Stomach (tissue), 9 donors: Measurements from ENCODE around the gene RGS3. TPM values are rescaled to one million over a fixed set of nuclear protein-coding genes. Genes with fewer than 3 reads are reported as not detected.

Experiments used
- DNase-seq, 2 donors: peaks; one replicate each; pipeline versions ENCODE4 v3.0.0 to v3.0.0-alpha.2; 2013 to 2019
- H3K27ac ChIP-seq, 5 donors: fragments of 200-600 bp in 4 of 5; sonication (generic) in 4 of 5; one replicate each; pipeline ENCODE4 v1.5.1; 2013 to 2019; ENCODE audit warnings: mild to moderate bottlenecking in 1 of 5, moderate library complexity in 1 of 5
- H3K27me3 ChIP-seq, 3 donors: fragments of 200-600 bp; sonication (generic); one replicate each; pipeline ENCODE4 v1.5.1; 2017 to 2019; ENCODE audit warnings: mixed run types in 1 of 3
- H3K36me3 ChIP-seq, 4 donors: fragments of 200-600 bp; sonication (generic); 1 replicate in 3 of 4; 2 replicates in 1 of 4; pipeline ENCODE4 v1.5.1; 2016 to 2019
- H3K4me1 ChIP-seq, 4 donors: fragments of 200-600 bp; sonication (generic); one replicate each; pipeline ENCODE4 v1.5.1; 2016 to 2019
- H3K4me3 ChIP-seq, 4 donors: fragments of 200-600 bp; sonication (generic) in 3 of 4; one replicate each; pipeline ENCODE4 v1.5.1; 2016 to 2019; ENCODE audit warnings: mild to moderate bottlenecking in 1 of 4
- H3K9me3 ChIP-seq, 4 donors: fragments of 200-600 bp; sonication (generic); one replicate each; pipeline ENCODE4 v1.5.1; 2016 to 2019
- EP300 ChIP-seq: sonication (generic); formaldehyde crosslinking; IDR thresholded peaks from one replicate; pipeline ENCODE4 v1.6.1; 2017; ENCODE audit warnings: antibody characterized with exemption
- POLR2A ChIP-seq, 4 donors: fragments of 450-650 bp; IDR thresholded peaks; one replicate each; pipeline ENCODE4 v1.6.1; 2016; ENCODE audit warnings: antibody characterized with exemption in 4 of 4, control low read depth in 2 of 4, mild to moderate bottlenecking in 1 of 4, moderate library complexity in 1 of 4
- POLR2AphosphoS5 ChIP-seq, 3 donors: sonication (generic); formaldehyde crosslinking; IDR thresholded peaks; one replicate each; pipeline ENCODE4 v1.6.1; 2016; ENCODE audit warnings: antibody characterized with exemption in 3 of 3
- WGBS, 5 donors: extraction: QIAGEN DNeasy Blood & Tissue Kit in 3 of 5; methylation state at CpG; one replicate each; pipeline versions ENCODE4 v1.1.5 to v1.1.7; 2013 to 2018; 5-methylcytosine and 5-hydroxymethylcytosine counted together
- intact Hi-C: fragments of 100-400 bp; cut with DNase I; formaldehyde crosslinking; loops from one replicate; pipeline ENCODE4 v1.15.1; 2023; ENCODE audit warnings: low total_unique reads
- polyA plus RNA-seq, 3 donors: library from polyadenylated mRNA; stranded (reverse); fragments of 200-250 nt; gene quantifications; one replicate each; pipeline ENCODE4 v1.2.3, GENCODE V29; 2013
- total RNA-seq, 5 donors: library from RNA; depleted of rRNA; stranded (reverse); fragments of >200 nt; gene quantifications; one replicate each; pipeline versions ENCODE4 v1.1.0 to v1.2.3, GENCODE V29; 2014 to 2016
- TF ChIP-seq, protein P1 (sequence below), 7 experiments: fragments of 450-650 bp in 4 of 7; fragments of 200-600 bp in 3 of 7; sonication (generic) in 3 of 7; IDR thresholded peaks; one replicate each; pipeline ENCODE4 v1.5.1; 2016 to 2019; ENCODE audit warnings: antibody characterized with exemption in 7 of 7, control low read depth in 2 of 7, mild to moderate bottlenecking in 1 of 7
- donor health status: healthy with polysubstance abuse.
- donor health status: Bipolar disorder and iron deficiency.
- donor health status: healthy.

Gene RGS3
- total and polyA plus RNA-seq, 8 donors = 26.6 to 71.4 (median 35.7) TPM

- Histone ChIP-seq H3K36me3 (peaks cover 16 to 40% (median 37%) of the 10 kb centered on the region in 4 donors), H3K4me3 (peak overlapping the region; percentile 15 to 31 (median 24)), H3K27me3 (no peaks in the 10 kb centered on the region), H3K27ac (peak overlapping the region; percentile 88 to 91 (median 91)), H3K4me1 (peaks cover 52 to 99% (median 63%) of the 10 kb centered on the region in 4 donors), H3K9me3 (no peaks in the 10 kb centered on the region)
- TF ChIP-seq EP300 (no peak), POLR2AphosphoS5 (IDR thresholded peaks at IDR 0.05) (peak; percentile 74 to 86 (median 78)), POLR2A (IDR thresholded peaks at IDR 0.05) (no peak)
- TF ChIP-seq, protein P1, sequence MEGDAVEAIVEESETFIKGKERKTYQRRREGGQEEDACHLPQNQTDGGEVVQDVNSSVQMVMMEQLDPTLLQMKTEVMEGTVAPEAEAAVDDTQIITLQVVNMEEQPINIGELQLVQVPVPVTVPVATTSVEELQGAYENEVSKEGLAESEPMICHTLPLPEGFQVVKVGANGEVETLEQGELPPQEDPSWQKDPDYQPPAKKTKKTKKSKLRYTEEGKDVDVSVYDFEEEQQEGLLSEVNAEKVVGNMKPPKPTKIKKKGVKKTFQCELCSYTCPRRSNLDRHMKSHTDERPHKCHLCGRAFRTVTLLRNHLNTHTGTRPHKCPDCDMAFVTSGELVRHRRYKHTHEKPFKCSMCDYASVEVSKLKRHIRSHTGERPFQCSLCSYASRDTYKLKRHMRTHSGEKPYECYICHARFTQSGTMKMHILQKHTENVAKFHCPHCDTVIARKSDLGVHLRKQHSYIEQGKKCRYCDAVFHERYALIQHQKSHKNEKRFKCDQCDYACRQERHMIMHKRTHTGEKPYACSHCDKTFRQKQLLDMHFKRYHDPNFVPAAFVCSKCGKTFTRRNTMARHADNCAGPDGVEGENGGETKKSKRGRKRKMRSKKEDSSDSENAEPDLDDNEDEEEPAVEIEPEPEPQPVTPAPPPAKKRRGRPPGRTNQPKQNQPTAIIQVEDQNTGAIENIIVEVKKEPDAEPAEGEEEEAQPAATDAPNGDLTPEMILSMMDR (IDR thresholded peaks at IDR 0.05) = peak in 4 of 7 experiments; percentile 26 to 53 (median 41)
- intact Hi-C loops = no loop called here
- DNase-seq = peak; percentile 84 to 92
- 25 to 32% (median 30%) methylated on average over 16 to 17 of the region's 17 CpGs for WGBS, 5 donors
Observed at GRCh38 chr9:113581865-113582697, 118.6 kb downstream of the RGS3 start.

GRCh38 chr9:113582698-113583200, 119.2 kb downstream of the RGS3 start:
- intact Hi-C loops = no loop called here
- Histone ChIP-seq H3K9me3 (no peaks in the 10 kb centered on the region), H3K27me3 (no peaks in the 10 kb centered on the region), H3K36me3 (peaks cover 16 to 40% (median 37%) of the 10 kb centered on the region in 4 donors), H3K27ac (peak overlapping the region in 4 of 5 donors; percentile 88 to 91 (median 91)), H3K4me1 (peaks cover 51 to 99% (median 62%) of the 10 kb centered on the region in 4 donors), H3K4me3 (peak overlapping the region in 1 of 4 donors; percentile 31)
- 53 to 76% (median 69%) methylated on average over 6 of the region's 6 CpGs for WGBS, 5 donors
- TF ChIP-seq, protein P1 (IDR thresholded peaks at IDR 0.05) = no peak
- TF ChIP-seq EP300 (no peak), POLR2AphosphoS5 (IDR thresholded peaks at IDR 0.05) (no peak), POLR2A (IDR thresholded peaks at IDR 0.05) (no peak)
- no peak for DNase-seq

DNA sequence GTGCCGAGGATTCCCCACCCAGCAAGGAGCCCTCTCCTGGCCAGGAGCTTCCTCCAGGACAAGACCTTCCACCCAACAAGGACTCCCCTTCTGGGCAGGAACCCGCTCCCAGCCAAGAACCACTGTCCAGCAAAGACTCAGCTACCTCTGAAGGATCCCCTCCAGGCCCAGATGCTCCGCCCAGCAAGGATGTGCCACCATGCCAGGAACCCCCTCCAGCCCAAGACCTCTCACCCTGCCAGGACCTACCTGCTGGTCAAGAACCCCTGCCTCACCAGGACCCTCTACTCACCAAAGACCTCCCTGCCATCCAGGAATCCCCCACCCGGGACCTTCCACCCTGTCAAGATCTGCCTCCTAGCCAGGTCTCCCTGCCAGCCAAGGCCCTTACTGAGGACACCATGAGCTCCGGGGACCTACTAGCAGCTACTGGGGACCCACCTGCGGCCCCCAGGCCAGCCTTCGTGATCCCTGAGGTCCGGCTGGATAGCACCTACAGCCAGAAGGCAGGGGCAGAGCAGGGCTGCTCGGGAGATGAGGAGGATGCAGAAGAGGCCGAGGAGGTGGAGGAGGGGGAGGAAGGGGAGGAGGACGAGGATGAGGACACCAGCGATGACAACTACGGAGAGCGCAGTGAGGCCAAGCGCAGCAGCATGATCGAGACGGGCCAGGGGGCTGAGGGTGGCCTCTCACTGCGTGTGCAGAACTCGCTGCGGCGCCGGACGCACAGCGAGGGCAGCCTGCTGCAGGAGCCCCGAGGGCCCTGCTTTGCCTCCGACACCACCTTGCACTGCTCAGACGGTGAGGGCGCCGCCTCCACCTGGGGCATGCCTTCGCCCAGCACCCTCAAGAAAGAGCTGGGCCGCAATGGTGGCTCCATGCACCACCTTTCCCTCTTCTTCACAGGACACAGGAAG, 120.2 kb downstream of the RGS3 start:
- H3K36me3 ChIP-seq = peaks cover 16 to 40% (median 37%) of the 10 kb centered on the region in 4 donors
- WGBS, 5 donors = 91 to 96% (median 92%) methylated on average over 23 to 31 of the region's 31 CpGs
- no peak overlapping the region for H3K4me3 ChIP-seq
- peak overlapping the region in 2 of 5 donors; percentile 88 to 91 for H3K27ac ChIP-seq
- no peaks in the 10 kb centered on the region for H3K9me3 ChIP-seq
- H3K27me3 ChIP-seq = no peaks in the 10 kb centered on the region
- TF ChIP-seq, protein P1 (IDR thresholded peaks at IDR 0.05) = no peak
- no peak for TF ChIP-seq POLR2AphosphoS5 (IDR thresholded peaks at IDR 0.05)
- TF ChIP-seq EP300 = no peak
- TF ChIP-seq POLR2A (IDR thresholded peaks at IDR 0.05) = no peak
- H3K4me1 ChIP-seq = peaks cover 49 to 99% (median 62%) of the 10 kb centered on the region in 4 donors
- intact Hi-C loops = no loop called here
- DNase-seq = no peak
